GM12864 (cell line): Measurements from ENCODE around the gene SLC44A1.

ENCODE experiments used
- DNase-seq: peaks from one replicate; pipeline ENCODE4 v3.0.0-alpha.2; 2011; ENCODE audit warnings: low read depth
- H3K4me3 ChIP-seq: 2 replicates; pipeline ENCODE4 v1.5.1; 2011; ENCODE audit warnings: mild to moderate bottlenecking, low read depth, low read length, control low read depth
- TF ChIP-seq, protein P1 (sequence below): IDR thresholded peaks from 2 replicates; pipeline ENCODE4 v1.5.1; 2011; ENCODE audit warnings: low read depth, mild to moderate bottlenecking, moderate library complexity, low read length, control low read depth, inconsistent platforms; ENCODE audit errors: missing control alignments

Gene SLC44A1

GRCh38 chr9:105313238-105313637 lies 68.8 kb downstream of the SLC44A1 start:
- H3K4me3 ChIP-seq: no peak overlapping the region
- TF ChIP-seq, protein P1, sequence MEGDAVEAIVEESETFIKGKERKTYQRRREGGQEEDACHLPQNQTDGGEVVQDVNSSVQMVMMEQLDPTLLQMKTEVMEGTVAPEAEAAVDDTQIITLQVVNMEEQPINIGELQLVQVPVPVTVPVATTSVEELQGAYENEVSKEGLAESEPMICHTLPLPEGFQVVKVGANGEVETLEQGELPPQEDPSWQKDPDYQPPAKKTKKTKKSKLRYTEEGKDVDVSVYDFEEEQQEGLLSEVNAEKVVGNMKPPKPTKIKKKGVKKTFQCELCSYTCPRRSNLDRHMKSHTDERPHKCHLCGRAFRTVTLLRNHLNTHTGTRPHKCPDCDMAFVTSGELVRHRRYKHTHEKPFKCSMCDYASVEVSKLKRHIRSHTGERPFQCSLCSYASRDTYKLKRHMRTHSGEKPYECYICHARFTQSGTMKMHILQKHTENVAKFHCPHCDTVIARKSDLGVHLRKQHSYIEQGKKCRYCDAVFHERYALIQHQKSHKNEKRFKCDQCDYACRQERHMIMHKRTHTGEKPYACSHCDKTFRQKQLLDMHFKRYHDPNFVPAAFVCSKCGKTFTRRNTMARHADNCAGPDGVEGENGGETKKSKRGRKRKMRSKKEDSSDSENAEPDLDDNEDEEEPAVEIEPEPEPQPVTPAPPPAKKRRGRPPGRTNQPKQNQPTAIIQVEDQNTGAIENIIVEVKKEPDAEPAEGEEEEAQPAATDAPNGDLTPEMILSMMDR: no peak
- no peak for DNase-seq

DNA sequence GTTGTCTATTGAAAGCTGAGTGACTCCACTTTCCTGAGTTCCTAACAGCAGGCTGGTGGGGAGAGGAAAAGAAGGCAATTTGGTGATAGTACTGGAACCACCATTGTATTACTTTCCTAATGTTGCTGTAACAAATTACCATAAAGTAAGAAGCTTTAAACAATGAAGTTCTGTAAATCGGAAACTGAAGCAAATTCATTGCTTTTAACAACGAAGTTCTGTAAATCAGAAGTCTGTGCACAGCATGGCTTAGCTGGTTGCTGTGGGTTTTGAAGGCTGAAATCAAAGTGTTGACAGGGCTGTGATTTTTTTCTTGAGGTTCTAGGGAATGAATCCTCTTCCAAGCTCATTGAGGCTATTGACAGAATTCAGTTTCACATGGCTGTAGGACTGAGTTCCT lies 72.3 kb downstream of the SLC44A1 start:
- DNase-seq: no peak
- no peak overlapping the region for H3K4me3 ChIP-seq
- TF ChIP-seq, protein P1: no peak

- H3K4me3 ChIP-seq: no peak overlapping the region
- peak; percentile 26 for DNase-seq
- TF ChIP-seq, protein P1: no peak
Measured at GRCh38 chr9:105318729-105319191, 74.3 kb downstream of the SLC44A1 start.

DNA sequence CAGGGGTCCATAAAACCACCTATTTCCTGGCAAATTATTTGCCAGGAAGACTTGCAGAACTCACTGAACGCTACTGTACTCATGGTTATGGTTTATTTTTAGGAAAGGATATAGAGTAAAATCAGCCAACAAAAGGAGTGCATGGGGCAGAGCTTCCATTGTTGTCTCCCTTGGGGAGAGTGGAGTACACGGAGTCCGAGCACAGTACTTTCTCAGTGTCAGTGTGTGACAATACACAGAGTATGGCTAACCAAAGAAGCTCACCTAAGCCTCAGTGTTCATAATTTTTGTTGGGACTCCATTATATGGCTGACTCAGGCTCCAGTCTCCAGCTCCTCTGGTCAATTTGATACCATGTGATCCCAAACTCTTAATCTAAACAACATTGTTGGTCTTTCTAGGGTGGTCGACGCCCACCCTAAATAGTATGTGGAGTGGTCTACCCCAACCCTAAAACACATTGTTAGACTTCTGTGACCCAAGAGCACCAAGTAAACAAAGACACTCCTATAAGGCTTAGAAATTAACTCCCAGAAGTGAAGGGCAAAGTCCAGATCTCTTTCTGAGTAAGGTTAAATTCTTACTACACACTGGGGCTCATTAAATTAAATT lies 74.9 kb downstream of the SLC44A1 start:
- no peak for DNase-seq
- H3K4me3 ChIP-seq: no peak overlapping the region
- TF ChIP-seq, protein P1: no peak

GRCh38 chr9:105320568-105320967 lies 76.1 kb downstream of the SLC44A1 start:
- DNase-seq: no peak
- TF ChIP-seq, protein P1: no peak
- no peak overlapping the region for H3K4me3 ChIP-seq

DNA sequence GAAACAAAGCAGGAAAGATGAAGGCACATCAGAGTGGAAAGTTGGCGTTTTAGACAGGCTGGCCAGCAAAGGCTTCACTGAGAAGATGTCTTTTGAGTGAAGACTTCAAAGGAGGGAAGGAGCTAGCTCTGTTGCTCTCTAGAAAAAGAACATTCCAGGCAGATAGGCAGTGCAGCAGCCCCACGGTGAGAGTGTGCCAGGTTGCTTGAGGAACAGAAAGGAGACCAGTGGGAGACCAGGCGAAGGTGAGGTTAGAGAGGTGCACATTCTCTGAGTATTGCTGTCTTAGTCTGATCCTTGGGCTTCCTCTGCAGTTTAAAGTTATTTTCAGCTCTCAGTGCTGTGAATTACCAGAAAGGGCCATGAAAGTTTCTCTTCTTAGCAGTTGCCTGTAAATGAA lies 83.8 kb downstream of the SLC44A1 start:
- TF ChIP-seq, protein P1: no peak
- no peak overlapping the region for H3K4me3 ChIP-seq
- DNase-seq: no peak
